ENCODE results near the gene RAB11A. TPM values are rescaled to one million over a fixed set of nuclear protein-coding genes. Genes with fewer than 3 reads are reported as not detected.

The RAB11A gene
- total RNA-seq, 1 donor from 2014 or later: 98.2 TPM

DNA sequence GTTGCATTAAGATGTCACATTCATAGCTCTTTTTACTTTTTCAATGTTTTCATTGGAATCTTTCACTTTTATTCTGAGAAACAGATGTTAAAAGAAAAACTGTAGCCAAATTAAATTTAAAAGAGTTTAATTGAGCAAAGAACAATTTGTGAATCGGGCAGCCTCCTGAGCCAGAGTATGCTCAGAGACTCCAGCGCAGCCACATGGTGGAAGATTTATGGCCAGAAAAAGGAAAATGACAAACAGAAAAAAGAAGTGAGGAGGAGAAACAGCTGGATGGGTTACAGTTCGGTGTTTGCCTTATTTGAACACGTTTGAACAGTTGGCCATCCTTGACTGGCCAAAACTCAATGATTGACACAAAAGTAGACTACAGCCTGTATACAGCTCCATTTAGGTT, 33.8 kb upstream of the RAB11A start:
- Mint-ChIP-seq H3K27ac (peak overlapping the region; percentile 41), H3K4me3 (no peak overlapping the region), H3K9me3 (no peaks in the 10 kb centered on the region), H3K36me3 (ENCODE audit: low read depth) (no peaks in the 10 kb centered on the region), H3K27me3 (no peaks in the 10 kb centered on the region), H3K4me1 (peaks cover 48% of the 10 kb centered on the region)
- POLR2A ChIA-PET: interaction anchor here (0.8 to 1.0 kb wide), 3 partner anchors 17 to 57 kb away, joined by 3 to 6 read pairs (median 4); partner anchors contain the start of gene DENND4A
- DNase-seq: no peak
- intact Hi-C loops (cut with micrococcal nuclease): no loop called here
- ATAC-seq (ENCODE audit: low read depth): no peak
- TF ChIP-seq, protein P1, sequence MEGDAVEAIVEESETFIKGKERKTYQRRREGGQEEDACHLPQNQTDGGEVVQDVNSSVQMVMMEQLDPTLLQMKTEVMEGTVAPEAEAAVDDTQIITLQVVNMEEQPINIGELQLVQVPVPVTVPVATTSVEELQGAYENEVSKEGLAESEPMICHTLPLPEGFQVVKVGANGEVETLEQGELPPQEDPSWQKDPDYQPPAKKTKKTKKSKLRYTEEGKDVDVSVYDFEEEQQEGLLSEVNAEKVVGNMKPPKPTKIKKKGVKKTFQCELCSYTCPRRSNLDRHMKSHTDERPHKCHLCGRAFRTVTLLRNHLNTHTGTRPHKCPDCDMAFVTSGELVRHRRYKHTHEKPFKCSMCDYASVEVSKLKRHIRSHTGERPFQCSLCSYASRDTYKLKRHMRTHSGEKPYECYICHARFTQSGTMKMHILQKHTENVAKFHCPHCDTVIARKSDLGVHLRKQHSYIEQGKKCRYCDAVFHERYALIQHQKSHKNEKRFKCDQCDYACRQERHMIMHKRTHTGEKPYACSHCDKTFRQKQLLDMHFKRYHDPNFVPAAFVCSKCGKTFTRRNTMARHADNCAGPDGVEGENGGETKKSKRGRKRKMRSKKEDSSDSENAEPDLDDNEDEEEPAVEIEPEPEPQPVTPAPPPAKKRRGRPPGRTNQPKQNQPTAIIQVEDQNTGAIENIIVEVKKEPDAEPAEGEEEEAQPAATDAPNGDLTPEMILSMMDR (IDR thresholded peaks at IDR 0.05): no peak
- CTCF ChIA-PET: interaction anchor here (2.5 kb wide), 1 partner anchor 44 kb away, joined by 10 read pairs; the partner anchor contains the start of gene DENND4A

DNA sequence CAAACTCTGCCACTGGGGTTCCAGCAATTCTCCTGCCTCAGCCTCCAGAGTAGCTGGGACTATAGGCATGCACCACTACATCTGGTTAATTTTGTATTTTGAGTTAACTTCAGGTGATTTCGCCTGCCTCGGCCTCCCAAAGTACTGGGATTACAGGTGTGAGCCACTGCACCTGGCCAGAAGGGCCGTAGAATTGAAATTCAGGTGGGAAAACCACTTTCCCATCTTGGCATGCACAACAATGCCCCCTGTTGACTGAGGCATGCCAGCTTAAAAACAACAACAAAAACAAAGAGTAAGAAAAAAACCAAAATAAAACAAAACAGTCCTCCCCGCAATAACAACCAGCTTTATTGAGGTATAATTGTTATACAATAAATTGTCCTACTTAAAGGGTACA, 32.6 kb upstream of the RAB11A start:
- CTCF ChIA-PET: interaction anchor here (0.8 to 2.5 kb wide), 5 partner anchors 10 to 333 kb away, joined by 3 to 10 read pairs (median 5); partner anchors contain the start of gene DENND4A
- DNase-seq: no peak
- Mint-ChIP-seq H3K9me3 (no peaks in the 10 kb centered on the region), H3K27me3 (no peaks in the 10 kb centered on the region), H3K4me3 (no peak overlapping the region), H3K4me1 (peaks cover 45% of the 10 kb centered on the region), H3K27ac (no peak overlapping the region), H3K36me3 (ENCODE audit: low read depth) (no peaks in the 10 kb centered on the region)
- intact Hi-C loops (cut with micrococcal nuclease): no loop called here
- TF ChIP-seq, protein P1 (IDR thresholded peaks at IDR 0.05): no peak
- ATAC-seq (ENCODE audit: low read depth): no peak
- POLR2A ChIA-PET: interaction anchor here (0.8 kb wide), 1 partner anchor 225 kb away, joined by 4 read pairs; the partner anchor contains the start of gene INTS14

DNA sequence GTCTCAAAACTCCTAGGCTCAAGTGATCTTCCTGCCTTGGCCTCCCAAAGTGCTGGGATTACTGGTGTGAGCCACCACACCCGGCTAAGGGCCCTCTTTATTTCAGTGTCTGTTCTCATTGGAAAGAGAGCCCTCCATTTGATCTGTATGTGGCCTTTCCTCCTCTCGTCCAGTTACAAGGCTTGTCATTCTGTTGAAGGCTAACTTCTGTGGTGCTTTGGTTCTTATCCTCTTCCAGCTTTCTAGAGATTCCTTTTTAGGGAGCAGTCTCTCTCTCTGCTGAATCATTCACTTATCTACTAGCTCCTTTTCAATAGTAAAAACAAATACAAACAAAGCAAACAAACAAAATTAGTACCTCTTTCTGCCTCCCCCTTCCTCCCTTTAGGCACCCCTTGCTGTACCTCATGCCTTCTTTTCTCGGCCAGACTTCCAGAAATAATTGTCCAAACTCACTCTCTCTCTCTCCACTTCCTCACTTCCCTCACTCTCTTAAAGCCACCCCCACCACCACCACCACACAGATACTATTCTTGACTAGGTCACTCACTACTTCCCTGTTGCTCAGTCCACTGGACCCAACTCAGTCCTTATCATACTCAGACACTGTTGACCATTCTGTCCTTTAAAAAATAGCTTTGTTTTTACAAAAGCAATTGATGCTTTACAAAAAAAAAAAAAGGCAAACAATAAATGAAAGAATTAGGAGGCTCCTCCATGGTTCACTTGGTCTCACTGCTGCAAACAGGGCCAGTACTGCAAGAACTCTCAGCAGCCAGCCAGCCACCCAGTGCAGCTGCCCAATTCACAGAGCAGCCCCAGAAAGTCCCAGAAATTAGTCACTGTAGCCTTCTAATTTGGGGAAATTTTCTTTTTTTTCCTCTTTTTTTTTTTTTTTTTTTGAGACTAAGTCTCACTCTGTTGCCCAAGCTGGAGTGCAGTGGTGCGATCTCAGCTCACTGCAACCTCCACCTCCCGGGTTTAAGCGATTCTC, 31.7 kb upstream of the RAB11A start:
- Mint-ChIP-seq H3K36me3 (ENCODE audit: low read depth) (no peaks in the 10 kb centered on the region), H3K4me1 (peaks cover 40% of the 10 kb centered on the region), H3K9me3 (no peaks in the 10 kb centered on the region), H3K27me3 (no peaks in the 10 kb centered on the region), H3K27ac (peak overlapping the region; percentile 44), H3K4me3 (peak overlapping the region; percentile 21)
- intact Hi-C loops (cut with micrococcal nuclease): no loop called here
- DNase-seq: no peak
- ChIA-PET POLR2A (interaction anchor here (0.6 to 1.3 kb wide), 10 partner anchors 15 to 226 kb away, joined by 3 to 5 read pairs (median 4); partner anchors contain the start of genes INTS14 and RAB11A), CTCF (interaction anchor here (1.1 to 2.5 kb wide), 3 partner anchors 46 to 241 kb away, joined by 3 to 10 read pairs (median 5); partner anchors contain the start of gene DENND4A)
- TF ChIP-seq, protein P1 (IDR thresholded peaks at IDR 0.05): no peak
- ATAC-seq (ENCODE audit: low read depth): peak; percentile 65

DNA sequence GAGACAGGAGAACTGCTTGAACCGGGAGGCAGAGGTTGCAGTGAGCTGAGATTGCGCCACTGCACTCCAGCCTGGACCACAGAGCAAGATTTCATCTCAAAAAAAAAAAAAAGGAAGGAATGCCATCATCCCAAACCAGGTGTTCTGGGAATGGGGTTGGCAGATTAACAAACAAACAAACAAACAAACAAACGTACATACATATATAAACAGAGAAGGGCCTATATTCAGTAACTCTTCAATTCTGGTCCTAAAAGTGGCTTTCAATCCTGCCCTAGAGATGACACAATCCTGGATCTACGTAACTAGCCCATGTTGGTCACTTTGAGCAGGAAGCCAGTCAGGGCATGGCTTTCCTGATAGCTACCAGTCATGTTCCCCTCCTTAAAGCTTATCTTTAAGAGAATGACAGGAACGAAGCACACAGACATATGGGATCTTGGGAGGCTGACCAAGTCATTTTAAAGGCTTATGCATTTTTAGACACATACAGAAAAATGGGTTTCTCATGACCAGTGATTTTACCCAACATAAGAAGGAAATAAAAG, 29.9 kb upstream of the RAB11A start:
- H3K27me3 Mint-ChIP-seq: no peaks in the 10 kb centered on the region
- no peak overlapping the region for H3K27ac Mint-ChIP-seq

More for the DNA sequence above, 29.9 kb upstream of the RAB11A start:
- ATAC-seq (ENCODE audit: low read depth) (no peak), DNase-seq (no peak)
- Mint-ChIP-seq H3K36me3 (ENCODE audit: low read depth) (no peaks in the 10 kb centered on the region), H3K9me3 (no peaks in the 10 kb centered on the region), H3K4me1 (peaks cover 22% of the 10 kb centered on the region), H3K4me3 (no peak overlapping the region)
- POLR2A ChIA-PET: interaction anchor here (0.6 kb wide), 1 partner anchor 16 kb away, joined by 3 read pairs; no protein-coding TSS in a partner anchor
- intact Hi-C loops (cut with micrococcal nuclease): no loop called here
- TF ChIP-seq, protein P1 (IDR thresholded peaks at IDR 0.05): no peak
- CTCF ChIA-PET: no interaction called here
